Measurements from ENCODE around the gene MYADM.
A peak's percentile ranks its signal among the peaks of the same experiment; 100 is the strongest.
"Not testable (repeated sequence)": the region's sequence is repeated elsewhere in the genome, so short reads cannot be mapped to it uniquely, and the experiment has no call there.

MYADM gene

GRCh38 chr19:53867225-53868090 is at the start of gene MYADM:
TSS of gene MYADM (plus strand) at chr19:53867883. CDS start at chr19:53873530, 5,647 bp downstream.
- peak; percentile 90 for DNase-seq (ENCODE audit: low read depth)
- peak within 1 kb of the TSS; percentile 80 for H3K4me3 ChIP-seq (ENCODE audit: low read depth, low read length)

- DNase-seq (ENCODE audit: low read depth) = no peak
- H3K4me3 ChIP-seq (ENCODE audit: low read depth, low read length) = no peak overlapping the region
Observed at GRCh38 chr19:53818756-53819155, 48.9 kb upstream of the MYADM start.

- no peak for DNase-seq (ENCODE audit: low read depth)
- H3K4me3 ChIP-seq (ENCODE audit: low read depth, low read length) = no peak overlapping the region
Observed at GRCh38 chr19:53819861-53820260, 47.8 kb upstream of the MYADM start.

- no peak overlapping the region for H3K4me3 ChIP-seq (ENCODE audit: low read depth, low read length)
- no peak for DNase-seq (ENCODE audit: low read depth)
Observed at GRCh38 chr19:53823380-53824120, 44.1 kb upstream of the MYADM start.

GRCh38 chr19:53824134-53824611 is 43.5 kb upstream of the MYADM start, which contains the start of gene NLRP12:
TSS of gene NLRP12 (minus strand) at chr19:53824314. CDS start at chr19:53824174, 140 bp downstream.
- no peak for DNase-seq (ENCODE audit: low read depth)
- no peak within 1 kb of the TSS for H3K4me3 ChIP-seq (ENCODE audit: low read depth, low read length)

- no peak overlapping the region for H3K4me3 ChIP-seq (ENCODE audit: low read depth, low read length)
- no peak for DNase-seq (ENCODE audit: low read depth)
Observed at GRCh38 chr19:53826876-53827275, 40.8 kb upstream of the MYADM start.

- DNase-seq (ENCODE audit: low read depth) = no peak
- no peak overlapping the region for H3K4me3 ChIP-seq (ENCODE audit: low read depth, low read length)
Observed at GRCh38 chr19:53828531-53828930, 39.2 kb upstream of the MYADM start.

- DNase-seq (ENCODE audit: low read depth); H3K4me3 ChIP-seq (ENCODE audit: low read depth, low read length): not testable (repeated sequence)
Observed at GRCh38 chr19:53832861-53833260, 34.8 kb upstream of the MYADM start.

GRCh38 chr19:53838446-53838845 is 29.2 kb upstream of the MYADM start:
- not testable (repeated sequence) for H3K4me3 ChIP-seq (ENCODE audit: low read depth, low read length); DNase-seq (ENCODE audit: low read depth)

- not testable (repeated sequence) for H3K4me3 ChIP-seq (ENCODE audit: low read depth, low read length); DNase-seq (ENCODE audit: low read depth)
Observed at GRCh38 chr19:53840241-53840640, 27.4 kb upstream of the MYADM start.

- peak; percentile 78 for DNase-seq (ENCODE audit: low read depth)
- not testable (repeated sequence) for H3K4me3 ChIP-seq (ENCODE audit: low read depth, low read length)
Observed at GRCh38 chr19:53840914-53841313, 26.8 kb upstream of the MYADM start.

- no peak overlapping the region for H3K4me3 ChIP-seq (ENCODE audit: low read depth, low read length)
- DNase-seq (ENCODE audit: low read depth) = no peak
Observed at GRCh38 chr19:53844849-53845246, 22.8 kb upstream of the MYADM start.

GRCh38 chr19:53847555-53847954 is 20.1 kb upstream of the MYADM start:
- H3K4me3 ChIP-seq (ENCODE audit: low read depth, low read length) = no peak overlapping the region
- DNase-seq (ENCODE audit: low read depth) = no peak

- peak; percentile 49 for DNase-seq (ENCODE audit: low read depth)
- no peak overlapping the region for H3K4me3 ChIP-seq (ENCODE audit: low read depth, low read length)
Observed at GRCh38 chr19:53849237-53849676, 18.4 kb upstream of the MYADM start.

- no peak for DNase-seq (ENCODE audit: low read depth)
Observed at GRCh38 chr19:53853707-53854106, 14.0 kb upstream of the MYADM start.

GRCh38 chr19:53864308-53864836 is 3.3 kb upstream of the MYADM start:
- DNase-seq (ENCODE audit: low read depth) = no peak
- H3K4me3 ChIP-seq (ENCODE audit: low read depth, low read length) = no peak overlapping the region

More at GRCh38 chr19:53853707-53854106, 14.0 kb upstream of the MYADM start:
- no peak overlapping the region for H3K4me3 ChIP-seq (ENCODE audit: low read depth, low read length)

GRCh38 chr19:53865523-53865917 is 2.2 kb upstream of the MYADM start:
- H3K4me3 ChIP-seq (ENCODE audit: low read depth, low read length) = peak overlapping the region; percentile 50
- no peak for DNase-seq (ENCODE audit: low read depth)

- DNase-seq (ENCODE audit: low read depth) = no peak
- H3K4me3 ChIP-seq (ENCODE audit: low read depth, low read length) = peak overlapping the region; percentile 50
Observed at GRCh38 chr19:53865918-53866864, 1.5 kb upstream of the MYADM start.

- H3K4me3 ChIP-seq (ENCODE audit: low read depth, low read length) = peak overlapping the region; percentile 50
- no peak for DNase-seq (ENCODE audit: low read depth)
Observed at GRCh38 chr19:53866865-53867224, 838 bp upstream of the MYADM start.
